Activated T-cell treated with anti-CD3 and anti-CD28 coated beads, Interleukin-2, amount 50 U/mL, for 48 hours (primary cell): ENCODE measurements around the gene CCDC24.

Experiments
- DNase-seq, 2 experiments: peaks; one replicate each; pipeline ENCODE4 v3.0.0-alpha.2; 2020

CCDC24 gene

DNA sequence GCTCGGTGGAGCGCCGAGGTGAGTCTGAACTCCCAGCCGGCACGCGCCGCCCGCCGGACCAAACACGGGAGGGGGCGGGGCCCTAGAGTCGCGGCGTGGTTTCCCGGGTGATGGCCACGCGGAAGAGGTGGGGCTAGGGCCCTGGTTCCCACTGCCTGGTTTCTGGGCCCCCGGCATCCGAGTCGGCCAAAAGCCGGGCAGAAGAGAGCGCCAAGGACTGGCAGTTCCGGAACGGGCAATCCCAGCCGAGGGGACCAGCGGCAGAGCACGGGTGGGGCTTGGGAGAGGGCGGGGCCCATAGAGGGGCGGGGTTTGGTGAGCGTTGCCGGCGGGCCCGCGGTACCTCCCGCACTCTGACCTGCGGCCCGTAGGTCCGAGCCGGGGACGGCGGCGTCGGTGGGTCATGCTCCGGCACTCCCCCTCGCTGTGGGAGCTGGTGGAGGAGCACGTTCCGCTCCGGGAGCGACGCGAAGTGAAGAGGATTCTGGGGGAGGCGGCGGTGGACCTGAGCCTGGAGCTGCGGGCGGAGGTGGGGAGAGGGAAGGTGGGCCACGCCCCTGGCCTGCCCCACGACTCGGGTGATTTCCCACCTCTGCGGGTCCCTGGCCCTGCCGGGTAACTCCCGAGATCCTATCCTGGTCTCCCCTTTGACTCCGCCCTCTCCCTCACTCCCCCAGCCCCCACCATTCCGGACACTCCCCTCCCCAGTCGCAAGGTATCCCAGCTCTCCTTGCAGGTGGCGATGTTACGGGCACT is at the start of gene CCDC24:
TSS of gene CCDC24 (plus strand) at position 124 of the 756 bp plus-strand sequence. CDS start at position 404, 280 bp downstream.
- DNase-seq: peak; percentile 84 to 88

- no peak for DNase-seq
Observed at GRCh38 chr1:43942411-43942810, 49.0 kb upstream of the CCDC24 start.

GRCh38 chr1:43944860-43945259 is 46.5 kb upstream of the CCDC24 start:
- DNase-seq: no peak

DNA sequence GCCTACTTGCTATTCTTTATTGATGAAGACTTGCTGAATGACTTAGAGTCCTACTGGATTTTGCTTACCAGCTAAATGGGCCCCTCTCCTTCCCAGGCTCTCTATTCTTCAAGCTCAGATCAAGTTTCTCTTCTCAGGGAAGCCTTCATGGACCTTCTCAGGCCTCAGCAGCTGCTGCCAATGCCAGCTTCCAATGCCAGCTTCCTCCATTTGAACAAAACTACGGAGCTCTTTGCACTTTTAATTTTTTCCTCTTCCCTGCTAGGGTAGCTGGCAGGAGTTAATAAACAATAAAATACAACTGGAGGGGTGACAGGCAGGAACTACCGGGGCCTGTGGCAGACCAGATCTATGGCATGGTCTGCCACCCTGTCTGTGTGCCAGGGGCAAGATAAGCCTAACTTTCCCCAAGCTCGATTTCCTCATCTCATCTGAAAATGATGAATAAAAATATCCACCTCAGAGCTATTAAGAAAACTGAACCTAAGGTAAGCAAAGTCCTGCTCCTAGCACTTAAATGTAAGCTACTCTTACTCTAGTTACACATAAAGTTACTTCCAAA is 45.6 kb upstream of the CCDC24 start:
- no peak for DNase-seq

DNA sequence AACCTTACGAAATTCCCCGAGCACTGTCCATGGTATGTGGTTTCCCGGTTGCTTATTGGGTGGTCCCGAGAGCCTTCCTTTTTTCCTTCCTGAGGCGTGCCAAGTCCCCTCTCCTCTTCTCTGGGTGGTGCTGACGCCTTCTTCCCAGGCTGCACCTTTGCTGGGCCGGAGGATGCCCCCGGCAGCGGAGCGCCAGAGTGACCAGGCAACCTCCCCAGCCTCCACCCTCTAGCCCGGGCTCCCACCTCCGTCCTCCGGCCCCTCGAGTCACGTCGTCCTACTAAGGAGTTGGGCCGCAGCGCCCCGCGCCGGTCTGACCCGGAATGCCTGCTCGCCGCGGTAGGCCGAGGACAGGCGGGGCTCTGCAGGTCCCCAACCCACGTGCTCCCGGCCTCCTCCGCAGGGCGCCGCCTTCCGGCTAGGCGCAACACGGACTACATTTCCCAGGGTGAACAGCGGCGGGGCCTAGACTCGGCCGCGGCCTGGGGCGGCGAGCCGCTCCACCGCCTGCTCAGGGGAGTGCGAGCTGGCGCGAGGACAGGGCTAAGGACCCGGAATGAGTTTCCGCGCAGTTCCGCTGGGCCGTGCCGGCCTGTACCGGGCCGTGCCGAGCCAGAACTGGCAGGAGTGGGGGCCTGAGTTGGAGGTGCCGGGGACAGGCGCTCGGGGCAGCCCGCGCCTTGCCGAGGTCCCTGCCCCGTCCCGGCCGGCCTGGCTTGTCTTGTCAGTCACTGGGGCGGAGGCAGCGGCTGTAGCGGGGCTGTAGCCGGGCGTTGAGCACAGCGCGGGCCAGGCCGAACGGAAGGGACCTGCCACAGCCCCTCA is 45.0 kb upstream of the CCDC24 start, which contains the start of gene IPO13:
TSS of gene IPO13 (plus strand) at position 715 of the 825 bp plus-strand sequence. CDS start 651 bp downstream, outside the sequence.
- DNase-seq: peak; percentile 96 to 98

GRCh38 chr1:43947061-43947873 is 44.1 kb upstream of the CCDC24 start:
- no peak for DNase-seq

DNA sequence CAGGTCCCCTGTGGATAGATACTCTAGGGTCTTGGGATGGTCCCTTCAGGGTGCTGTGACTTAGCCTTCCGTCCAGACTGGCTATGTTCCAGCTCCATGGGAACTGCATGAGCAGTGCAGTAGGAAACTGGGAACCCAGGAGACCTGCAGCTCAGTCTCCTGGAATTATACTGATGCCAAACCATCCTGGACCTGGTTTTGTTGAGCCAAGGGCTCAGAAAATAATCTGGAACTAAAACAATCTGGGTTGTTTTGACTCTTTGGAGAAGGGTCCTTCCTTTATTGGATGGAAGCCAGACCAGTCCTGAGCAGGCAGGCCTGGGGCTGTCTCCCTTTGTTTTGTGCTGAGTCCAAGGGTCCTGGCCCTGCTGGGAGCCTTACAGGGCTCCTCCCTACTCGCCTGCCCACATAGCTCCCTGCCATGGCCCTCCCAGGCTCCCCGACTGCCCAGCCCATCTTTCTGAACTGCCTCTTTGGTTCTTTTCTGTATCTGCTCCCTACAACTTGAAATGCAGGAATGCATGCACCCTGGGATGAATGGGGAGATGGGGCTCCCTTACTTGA is 43.4 kb upstream of the CCDC24 start:
- no peak for DNase-seq

GRCh38 chr1:43949678-43950077 is 41.7 kb upstream of the CCDC24 start:
- no peak for DNase-seq

- DNase-seq: no peak
Observed at GRCh38 chr1:43951021-43951985, 40.1 kb upstream of the CCDC24 start.

DNA sequence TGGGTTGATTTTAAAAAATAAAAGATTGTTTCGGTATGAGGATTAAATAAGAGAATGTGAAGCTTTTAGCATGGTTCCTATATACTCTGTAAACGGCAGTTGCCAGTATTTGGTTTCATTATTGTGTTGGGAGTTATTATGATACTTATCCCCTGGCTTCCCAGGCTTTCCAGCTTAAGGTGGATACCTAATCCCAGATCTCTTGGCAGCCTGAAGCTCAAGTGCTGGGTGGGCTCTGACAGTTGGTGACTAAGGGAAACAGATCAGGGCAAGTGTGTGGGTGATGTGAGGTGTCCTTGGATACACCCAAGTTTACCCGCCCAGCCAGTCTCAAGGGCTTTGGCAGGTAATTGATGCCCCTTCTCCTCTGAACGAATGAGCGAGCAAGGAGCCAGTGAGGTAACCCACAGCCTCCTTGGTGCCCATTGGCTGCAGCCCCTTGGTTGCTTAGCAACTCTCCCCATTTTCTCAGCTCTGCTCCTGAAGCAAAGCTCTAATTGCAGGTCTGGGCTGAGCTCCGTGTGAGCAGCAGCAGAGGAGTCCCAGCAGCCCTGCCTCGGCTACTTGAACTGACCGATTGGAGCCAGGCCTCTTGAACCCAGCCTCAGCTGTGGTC is 38.6 kb upstream of the CCDC24 start:
- no peak for DNase-seq

DNA sequence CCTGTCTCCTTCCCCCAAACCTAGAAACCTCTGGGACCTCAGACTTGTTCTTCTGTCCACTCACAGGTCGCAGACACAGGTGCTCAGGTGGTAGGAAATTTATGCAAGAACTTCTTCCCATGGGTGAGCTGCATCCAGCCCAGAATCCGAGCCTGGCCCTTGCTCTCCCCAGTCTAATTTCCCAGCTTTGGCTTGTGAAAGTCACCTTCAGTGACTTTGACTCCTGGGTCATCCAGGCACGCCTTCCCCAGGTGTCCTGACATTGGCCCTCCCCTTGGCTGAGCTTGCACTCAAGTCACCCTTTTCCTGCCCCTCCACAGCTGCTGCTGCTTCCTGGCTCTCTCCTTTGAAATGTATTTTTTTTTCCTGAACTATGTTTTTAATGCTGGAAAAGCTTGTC is 38.0 kb upstream of the CCDC24 start:
- no peak for DNase-seq

DNA sequence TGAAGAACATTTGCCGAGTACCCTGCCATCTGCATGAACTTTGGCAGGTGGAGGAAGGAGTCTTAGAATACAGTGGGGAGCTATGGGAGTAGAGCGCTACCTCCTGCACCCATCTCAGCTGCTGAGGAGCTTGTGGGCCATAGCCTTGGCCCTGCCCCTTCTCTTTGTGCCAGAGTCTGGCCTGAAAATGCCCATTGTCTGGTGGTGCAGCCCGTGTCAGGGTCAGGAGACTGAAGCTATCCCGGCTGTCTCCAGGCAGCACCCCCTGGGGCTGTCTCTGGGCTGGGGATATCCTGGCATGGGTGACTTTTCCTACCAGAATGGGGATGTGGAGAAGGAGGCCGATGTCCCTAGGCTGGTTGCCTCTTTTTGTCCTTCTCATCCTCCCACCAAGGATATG is 37.4 kb upstream of the CCDC24 start:
- DNase-seq: no peak

GRCh38 chr1:43956234-43956633 is 35.2 kb upstream of the CCDC24 start:
- DNase-seq: no peak

GRCh38 chr1:43957407-43958040 is 33.9 kb upstream of the CCDC24 start:
- no peak for DNase-seq

GRCh38 chr1:43958351-43959255 is 32.8 kb upstream of the CCDC24 start:
- DNase-seq: no peak

DNA sequence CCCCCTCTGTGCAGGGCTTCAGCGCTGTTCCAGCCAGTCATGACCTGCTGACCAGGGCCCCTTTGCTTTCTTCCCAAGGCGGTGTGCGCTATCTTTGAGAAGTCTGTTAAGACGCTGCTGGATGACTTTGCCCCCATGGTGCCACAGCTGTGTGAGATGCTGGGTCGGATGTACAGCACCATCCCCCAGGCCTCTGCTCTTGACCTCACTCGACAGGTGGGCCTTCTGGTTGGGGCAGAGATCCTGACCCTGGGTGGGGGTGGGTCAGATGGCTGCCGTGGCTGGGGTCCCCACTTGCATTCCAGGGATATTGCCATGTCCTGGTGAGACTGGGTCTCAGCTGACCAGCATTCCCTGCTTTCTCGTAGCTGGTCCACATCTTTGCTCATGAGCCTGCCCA is 30.6 kb upstream of the CCDC24 start:
- DNase-seq: no peak

- DNase-seq: no peak
Observed at GRCh38 chr1:43961692-43962091, 29.7 kb upstream of the CCDC24 start.

GRCh38 chr1:43962324-43962723 is 29.1 kb upstream of the CCDC24 start:
- DNase-seq: no peak

- no peak for DNase-seq
Observed at GRCh38 chr1:43963006-43963405, 28.4 kb upstream of the CCDC24 start.
